NCI-H1930 (cell line): Measurements from ENCODE around the gene NUDT2.
"Not testable (repeated sequence)": the region's sequence is repeated elsewhere in the genome, so short reads cannot be mapped to it uniquely, and the experiment has no call there.

ENCODE experiments used
- DNase-seq, 2 experiments: peaks; one replicate each; lab custom pipeline; 2025; lab: John Stamatoyannopoulos, UW

Gene NUDT2

DNA sequence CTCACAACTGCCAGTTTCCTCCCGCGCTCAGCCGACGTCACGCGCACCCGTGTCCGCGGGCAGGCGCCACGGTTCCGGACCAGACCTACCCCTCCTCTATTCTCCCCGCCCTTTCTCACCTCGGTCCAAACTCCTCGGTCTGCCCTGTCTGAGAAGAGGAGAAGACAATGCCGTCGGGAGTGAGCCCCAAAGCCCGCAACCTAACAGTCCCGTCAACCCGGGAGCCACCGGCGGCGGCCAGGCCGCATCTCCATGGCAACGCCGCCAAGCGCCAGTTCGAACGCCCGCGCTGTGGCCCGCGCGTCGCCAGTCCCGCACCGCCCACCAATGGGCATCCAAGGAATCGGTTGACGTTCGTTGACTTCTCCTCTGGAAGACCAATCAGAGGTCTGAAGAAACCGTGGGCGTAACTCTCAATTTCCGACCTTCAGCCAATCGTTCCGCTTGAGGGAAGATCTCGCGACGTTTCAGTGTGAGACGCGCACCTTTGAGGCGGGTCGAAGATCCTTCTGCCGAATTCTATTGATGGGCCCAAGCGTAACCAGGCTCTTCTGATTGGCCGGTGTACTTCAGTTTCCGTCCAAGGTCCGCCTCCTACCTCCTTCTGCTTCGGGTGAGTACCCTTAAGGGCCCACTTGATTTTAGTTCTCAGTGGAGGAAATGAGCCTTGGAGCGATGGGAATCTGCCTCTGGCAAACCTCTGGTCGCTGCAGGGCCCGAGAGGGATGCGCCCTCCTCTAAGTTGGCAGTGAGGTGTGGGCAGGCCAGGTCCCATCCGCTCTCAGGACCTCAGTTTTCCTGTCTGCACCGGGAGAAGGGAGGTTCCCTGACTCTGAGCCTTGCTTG, at the start of gene NUDT2, which contains the start of gene KIF24:
Gene NUDT2 (plus strand): TSS at position 583 of the 846 bp plus-strand sequence. CDS start 9,471 bp downstream, outside the sequence.
Gene KIF24 (minus strand): TSS at position 282 of the 846 bp plus-strand sequence. CDS start 17,922 bp downstream, outside the sequence.
- DNase-seq = peak; percentile 100

GRCh38 chr9:34282096-34282495, 47.3 kb upstream of the NUDT2 start:
- DNase-seq = no peak

DNA sequence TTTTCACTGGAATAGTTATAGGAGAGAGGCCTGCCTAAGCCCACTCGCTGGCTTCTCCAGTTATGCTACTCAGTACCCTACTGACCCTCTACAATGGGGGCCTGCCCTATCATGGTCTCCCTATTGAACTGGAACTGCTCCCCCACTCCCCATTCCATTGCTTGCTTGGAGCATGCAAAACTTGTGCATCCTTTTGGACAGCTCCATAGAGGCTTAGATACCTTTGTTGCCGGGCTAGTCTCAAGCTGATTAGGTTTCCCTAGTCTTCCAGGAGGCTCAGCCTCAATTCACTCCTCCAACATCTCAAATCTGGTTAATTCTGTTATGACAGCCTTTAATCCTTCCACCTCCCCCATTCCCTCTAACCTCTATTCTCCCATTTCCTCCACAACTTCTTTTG, 40.2 kb upstream of the NUDT2 start:
- no peak for DNase-seq

DNA sequence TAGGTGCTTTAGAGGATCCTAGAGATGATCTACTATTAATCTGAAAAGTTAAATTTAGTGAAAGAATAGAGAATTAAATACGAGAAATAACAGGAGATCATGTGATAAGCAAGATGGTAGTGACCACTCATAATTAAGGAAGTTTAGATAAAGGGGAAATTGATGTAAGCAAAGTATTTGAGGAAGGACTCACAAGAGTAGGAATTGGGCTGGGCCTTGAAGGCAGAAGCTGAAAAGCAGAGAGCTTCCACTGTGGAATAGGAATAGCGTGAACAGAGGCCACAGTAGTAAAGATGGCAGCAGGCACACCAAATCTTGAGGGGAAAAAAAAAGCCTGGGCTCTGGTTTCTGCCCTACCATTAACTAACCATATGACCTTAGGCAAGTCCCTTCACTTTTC, 38.3 kb upstream of the NUDT2 start:
- no peak for DNase-seq

- no peak for DNase-seq
Observed at GRCh38 chr9:34291423-34291822, 37.9 kb upstream of the NUDT2 start.

DNA sequence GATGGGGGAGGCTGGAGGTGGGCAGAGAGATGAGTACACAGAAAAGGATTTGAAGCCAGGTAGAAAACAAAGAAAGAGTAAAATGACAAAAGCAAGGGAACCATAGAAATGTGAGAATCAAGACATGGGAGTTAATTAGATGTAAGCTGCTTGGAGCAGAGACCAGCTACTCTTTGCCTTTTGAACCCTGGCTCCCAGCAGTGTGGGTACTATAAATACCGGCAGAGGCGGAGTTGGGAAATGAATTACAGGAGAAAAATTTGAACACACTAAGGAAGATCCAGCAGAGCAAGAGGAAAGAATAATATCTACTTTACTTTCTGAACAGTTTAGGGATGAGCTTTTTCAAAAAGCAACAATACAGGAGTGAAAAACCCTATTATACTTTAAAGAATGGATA, 36.8 kb upstream of the NUDT2 start:
- DNase-seq = no peak

DNA sequence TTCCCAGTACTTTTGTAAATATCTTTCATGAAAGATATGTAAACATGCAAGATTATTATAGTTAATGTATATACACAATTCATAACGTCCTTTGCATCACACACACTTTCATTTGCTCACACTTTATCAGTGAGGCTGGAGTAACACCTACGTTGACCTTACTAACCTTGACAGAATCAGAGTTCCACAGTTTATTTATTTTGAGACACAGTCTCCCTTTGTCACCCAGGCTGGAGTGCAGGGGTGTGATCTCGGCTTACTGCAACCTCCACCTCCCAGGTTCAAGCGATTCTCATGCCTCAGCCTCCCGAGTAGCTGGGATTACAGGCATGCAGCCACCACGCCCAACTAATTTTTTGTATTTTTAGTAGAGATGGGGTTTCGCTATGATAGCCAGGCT, 28.3 kb upstream of the NUDT2 start:
- DNase-seq = not testable (repeated sequence)

- not testable (repeated sequence) for DNase-seq
Observed at GRCh38 chr9:34308316-34308715, 21.1 kb upstream of the NUDT2 start.

DNA sequence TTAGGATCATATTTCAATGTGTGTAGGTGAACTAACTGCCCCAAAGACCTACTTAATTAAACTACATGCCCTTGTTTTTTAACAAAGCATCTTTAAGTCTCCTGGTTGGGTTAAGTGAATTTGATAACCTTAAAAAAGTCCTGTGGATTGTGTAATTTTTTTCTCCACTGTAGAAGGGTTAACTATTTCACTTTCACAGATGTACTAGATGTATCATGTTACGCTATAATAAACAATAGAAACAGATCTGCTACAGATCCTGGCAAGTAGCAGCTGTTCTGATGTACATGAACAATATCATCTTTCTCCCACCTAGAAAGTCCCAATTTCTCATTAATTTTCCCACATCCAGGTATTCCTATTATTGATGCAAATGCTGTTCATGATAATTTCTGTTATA, 19.2 kb upstream of the NUDT2 start:
- peak; percentile 58 to 62 for DNase-seq

GRCh38 chr9:34311499-34312185, 17.7 kb upstream of the NUDT2 start:
- no peak for DNase-seq

DNA sequence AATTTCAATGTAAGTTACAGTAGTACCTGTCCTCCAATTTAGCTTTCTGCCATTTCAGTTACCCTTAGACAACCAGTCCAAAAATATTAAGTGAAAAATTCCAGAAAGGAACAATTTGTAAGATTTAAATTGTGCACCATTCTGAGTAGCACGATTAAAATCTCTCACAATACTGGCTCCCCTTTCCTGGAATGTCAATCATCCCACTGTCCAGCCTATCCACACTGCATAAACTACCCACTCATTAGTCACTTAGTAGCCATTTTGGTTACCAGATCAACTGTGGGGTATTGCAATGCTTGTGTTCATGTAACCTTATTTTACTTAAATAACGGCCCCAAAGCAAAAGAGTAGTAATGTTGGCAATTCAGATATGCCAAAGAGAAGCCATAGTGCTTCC, 11.9 kb upstream of the NUDT2 start:
- DNase-seq = no peak

DNA sequence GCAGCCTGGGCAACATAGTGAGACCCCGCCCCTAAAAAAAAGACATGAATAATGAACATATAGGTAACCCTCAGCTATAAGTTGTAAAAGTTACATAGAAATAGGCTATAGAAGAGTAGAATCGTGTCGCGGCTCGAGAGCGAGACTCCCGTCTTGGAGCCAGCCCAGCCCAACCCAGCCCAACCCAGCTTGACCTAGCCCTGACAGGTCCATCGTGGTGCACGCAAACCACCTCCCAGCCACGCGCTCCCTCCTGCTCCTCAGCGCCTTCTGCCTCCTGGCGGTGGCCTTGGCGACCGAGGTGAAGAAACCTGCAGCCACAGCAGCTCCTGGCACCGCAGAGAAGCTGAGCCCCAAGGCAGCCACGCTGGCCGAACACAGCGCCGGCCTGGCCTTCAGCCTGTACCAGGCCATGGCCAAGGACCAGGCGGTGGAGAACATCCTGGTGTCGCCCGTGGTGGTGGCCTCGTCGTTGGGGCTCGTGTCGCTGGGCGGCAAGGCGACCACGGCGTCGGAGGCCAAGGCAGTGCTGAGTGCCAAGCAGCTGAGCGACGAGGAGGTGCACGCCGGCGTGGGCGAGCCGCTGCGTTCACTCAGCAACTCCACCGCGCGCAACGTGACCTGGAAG, 11.1 kb upstream of the NUDT2 start:
- no peak for DNase-seq

- DNase-seq = no peak
Observed at GRCh38 chr9:34321451-34321850, 7.9 kb upstream of the NUDT2 start.

- DNase-seq = no peak
Observed at GRCh38 chr9:34322899-34323591, 6.3 kb upstream of the NUDT2 start.

DNA sequence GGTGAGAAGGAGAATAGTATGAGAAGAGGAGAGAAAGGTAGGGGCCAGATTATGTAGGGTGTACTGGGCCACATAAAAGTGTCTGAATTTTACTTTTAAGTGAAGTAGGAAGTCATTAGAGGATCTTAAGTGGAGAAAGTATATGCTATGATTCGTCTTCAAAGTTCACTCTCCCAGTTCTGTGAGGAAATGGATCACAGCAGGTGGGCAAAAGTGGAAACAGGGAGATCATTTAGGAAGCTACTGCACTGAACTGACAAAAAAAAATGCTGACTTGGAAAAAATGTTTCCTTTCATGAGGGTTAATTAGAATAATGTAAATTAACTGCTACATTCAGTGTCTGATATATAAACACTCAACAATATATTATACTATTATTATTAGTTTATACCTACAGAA, 2.7 kb upstream of the NUDT2 start:
- DNase-seq = no peak

DNA sequence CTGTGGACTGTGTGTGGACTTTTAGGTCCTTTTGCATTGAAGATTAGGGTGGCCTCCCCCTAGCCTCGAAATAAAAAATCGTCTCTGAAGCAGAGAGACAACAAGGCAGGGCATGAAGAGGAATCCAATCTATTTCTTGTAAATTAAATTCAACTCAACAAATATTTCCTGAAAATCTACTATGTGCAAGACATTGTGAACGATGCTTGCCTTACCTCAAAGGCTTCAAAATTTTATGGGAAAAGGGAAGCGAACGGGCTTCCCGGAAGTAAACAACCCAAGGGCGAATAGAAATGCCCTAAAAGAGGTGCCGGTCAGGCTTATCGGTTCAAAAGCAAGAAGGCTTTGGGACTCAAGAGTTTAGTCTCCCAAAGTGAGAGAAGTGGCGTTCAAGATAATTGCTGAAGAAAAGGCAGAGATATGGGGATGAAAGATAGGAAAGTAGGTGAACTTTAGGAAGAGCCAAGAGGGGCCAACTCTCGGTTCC, 826 bp upstream of the NUDT2 start:
- peak; percentile 46 to 50 for DNase-seq

DNA sequence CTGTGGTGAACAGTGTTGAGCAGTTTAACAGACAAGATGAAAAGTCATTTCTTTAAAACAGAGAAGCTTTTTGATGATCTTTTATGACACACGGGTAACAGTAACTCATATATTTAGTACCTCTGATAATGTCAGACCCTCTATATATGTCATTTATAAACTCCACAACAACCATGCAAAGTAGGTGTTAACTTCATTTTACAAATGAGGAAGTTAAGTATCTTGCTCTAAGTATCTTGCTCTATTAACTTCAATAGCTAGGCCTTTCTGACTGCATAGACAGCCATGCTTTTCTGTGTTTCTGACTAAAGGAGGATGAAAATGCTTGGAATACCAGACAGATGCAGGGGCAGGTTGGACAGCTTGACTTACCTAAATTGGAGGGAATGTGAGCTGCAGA, 1.8 kb downstream of the NUDT2 start:
- DNase-seq = no peak

DNA sequence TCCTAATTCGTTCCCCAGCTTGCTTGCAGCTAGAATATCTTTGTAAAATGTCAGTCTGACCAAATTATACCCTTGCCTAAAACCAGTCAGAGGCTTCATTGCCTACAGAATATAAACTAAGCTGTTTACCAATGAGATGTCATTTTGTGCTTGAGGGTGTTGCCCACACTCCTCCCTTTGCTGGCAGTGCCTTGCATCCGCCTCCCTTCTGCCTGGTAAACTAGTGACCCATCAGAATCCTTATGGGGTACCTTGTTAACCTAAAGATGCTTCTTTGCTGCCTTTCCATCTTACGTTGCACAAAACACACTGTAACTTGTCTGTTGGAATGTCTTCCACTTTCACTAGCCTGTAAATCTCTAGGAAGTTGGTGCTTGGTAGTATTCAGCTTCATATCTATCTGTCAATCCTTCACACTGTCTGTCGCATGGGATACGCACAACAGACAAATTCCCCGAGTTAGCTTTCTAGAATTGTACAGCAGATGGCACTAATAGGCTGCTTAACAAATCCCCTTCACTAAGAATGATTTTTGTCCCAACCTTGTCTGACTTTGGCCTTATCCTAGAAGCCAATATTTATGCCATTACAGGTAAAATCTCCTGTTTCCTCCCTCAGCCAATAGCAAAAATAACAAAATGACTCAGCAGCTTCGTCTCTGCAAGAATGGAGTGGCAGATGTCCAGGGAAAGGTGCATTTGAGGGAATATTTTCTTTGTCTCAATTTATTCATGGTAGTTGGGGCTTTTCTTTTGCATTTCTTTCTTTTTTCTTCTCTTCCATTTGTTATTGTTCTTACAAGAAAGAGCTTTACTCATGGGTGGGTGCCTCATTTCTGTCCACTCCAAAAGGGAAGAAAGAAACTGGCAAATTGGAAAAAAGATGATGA, 3.0 kb downstream of the NUDT2 start:
- peak in 1 of 2 experiments; percentile 29 for DNase-seq

- no peak for DNase-seq
Observed at GRCh38 chr9:34333836-34334235, 4.5 kb downstream of the NUDT2 start.

- no peak for DNase-seq
Observed at GRCh38 chr9:34334337-34334824, 5.0 kb downstream of the NUDT2 start.

DNA sequence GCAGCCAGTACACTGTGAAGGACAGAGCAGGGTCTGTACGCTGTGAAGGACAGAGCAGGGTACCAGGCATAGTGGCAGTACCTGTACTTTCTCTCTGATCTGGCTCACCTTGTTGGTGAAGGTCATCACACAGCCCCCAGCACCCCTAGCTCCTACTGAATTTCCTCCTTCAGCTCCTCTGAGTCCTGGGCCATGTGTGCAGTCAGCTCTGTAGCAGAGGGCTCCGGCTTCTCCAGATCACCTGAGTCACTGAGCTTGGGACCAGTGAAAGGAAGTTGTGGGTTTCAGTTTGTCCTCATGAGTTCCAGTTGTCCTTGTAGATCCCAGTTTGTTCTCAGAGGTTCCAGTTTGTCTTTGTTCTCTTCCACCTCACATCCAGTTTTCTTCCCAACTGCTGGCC, 5.5 kb downstream of the NUDT2 start:
- DNase-seq = no peak
